ENCODE data around the gene PFAS.
A peak's percentile ranks its signal among the peaks of the same experiment; 100 is the strongest.

Gene PFAS

DNA sequence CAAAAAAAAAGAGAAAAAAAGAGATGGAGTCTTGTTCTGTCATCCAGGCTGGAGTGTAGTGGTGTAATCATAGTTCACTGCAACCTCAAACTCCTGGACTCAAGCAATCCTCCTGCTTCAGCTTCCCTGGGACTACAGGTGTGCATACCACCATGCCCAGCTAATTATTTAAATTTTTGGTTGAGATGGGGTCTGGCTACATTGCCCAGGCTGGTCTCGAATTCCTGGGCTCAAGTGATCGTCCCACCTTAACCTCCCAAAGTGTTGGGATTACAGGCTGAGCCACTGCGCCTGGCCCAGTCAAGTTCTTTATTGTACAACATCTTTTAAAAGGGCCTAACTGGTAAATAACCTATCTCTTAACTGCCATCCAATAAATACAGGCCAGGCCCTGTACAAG is 33.3 kb downstream of the PFAS start:
- Histone ChIP-seq H3K36me3 (replicated peaks) (no peaks in the 10 kb centered on the region), H3K27ac (no peak overlapping the region), H3K27me3 (replicated peaks) (no peaks in the 10 kb centered on the region), H3K4me3 (ENCODE audit: low read depth, low read length) (no peak overlapping the region)
- TF ChIP-seq CTCF (IDR thresholded peaks at IDR 0.05; ENCODE audit: low read depth, low read length, missing control alignments) = no peak
- DNase-seq = no peak
- in situ Hi-C loops (cut with HindIII; ENCODE audit: low pct_ligation_motif_present, low sequenced_read_pairs) = no loop called here

DNA sequence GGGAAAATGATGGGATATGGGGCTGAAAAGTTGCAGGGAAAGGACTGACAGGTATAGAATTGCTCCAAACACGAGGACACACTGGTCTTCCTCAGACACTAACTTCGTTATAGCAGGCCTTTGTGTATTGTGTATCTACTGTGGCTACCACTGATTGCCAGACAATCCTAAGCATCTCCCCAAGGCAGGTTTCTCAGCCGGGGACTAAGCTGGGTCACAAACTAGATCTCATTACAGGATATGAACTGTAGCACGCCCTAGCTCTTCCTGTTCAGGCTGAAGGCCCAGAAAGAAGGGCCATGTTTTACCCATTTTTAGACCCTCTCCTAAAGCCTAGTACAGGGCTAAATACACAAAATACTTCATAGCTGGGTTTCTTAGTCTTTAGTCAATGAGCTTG is 34.3 kb downstream of the PFAS start:
- no peak for TF ChIP-seq CTCF (IDR thresholded peaks at IDR 0.05; ENCODE audit: low read depth, low read length, missing control alignments)
- in situ Hi-C loops (cut with HindIII; ENCODE audit: low pct_ligation_motif_present, low sequenced_read_pairs) = no loop called here
- Histone ChIP-seq H3K36me3 (replicated peaks) (no peaks in the 10 kb centered on the region), H3K4me3 (ENCODE audit: low read depth, low read length) (no peak overlapping the region), H3K27me3 (replicated peaks) (no peaks in the 10 kb centered on the region), H3K27ac (no peak overlapping the region)
- no peak for DNase-seq

DNA sequence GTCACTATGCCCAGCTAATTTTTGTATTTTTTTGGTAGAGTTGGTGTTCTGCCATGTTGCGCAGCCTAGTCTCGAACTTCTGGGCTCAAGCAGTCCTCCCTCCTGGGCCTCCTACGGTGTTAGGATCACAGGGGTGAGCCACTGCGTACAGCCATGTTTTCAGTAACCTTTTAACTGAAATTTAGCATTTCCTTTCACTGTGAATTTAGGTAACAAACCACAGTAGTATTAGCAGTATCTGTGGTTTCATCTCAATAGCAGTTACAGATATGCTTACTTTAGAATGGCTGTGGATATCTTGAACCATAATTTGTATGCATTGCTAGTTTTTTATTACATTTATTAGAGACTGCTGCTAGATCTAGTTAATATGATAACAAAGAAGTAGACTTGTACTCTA is 35.0 kb downstream of the PFAS start:
- in situ Hi-C loops (cut with HindIII; ENCODE audit: low pct_ligation_motif_present, low sequenced_read_pairs) = no loop called here
- H3K27ac ChIP-seq = no peak overlapping the region
- DNase-seq = no peak
- no peaks in the 10 kb centered on the region for H3K36me3 ChIP-seq (replicated peaks)
- no peak overlapping the region for H3K4me3 ChIP-seq (ENCODE audit: low read depth, low read length)
- TF ChIP-seq CTCF (IDR thresholded peaks at IDR 0.05; ENCODE audit: low read depth, low read length, missing control alignments) = no peak
- H3K27me3 ChIP-seq (replicated peaks) = no peaks in the 10 kb centered on the region

GRCh38 chr17:8285270-8286181 is 36.4 kb downstream of the PFAS start:
- TF ChIP-seq CTCF (IDR thresholded peaks at IDR 0.05; ENCODE audit: low read depth, low read length, missing control alignments) = no peak
- DNase-seq = no peak
- in situ Hi-C loops (cut with HindIII; ENCODE audit: low pct_ligation_motif_present, low sequenced_read_pairs) = no loop called here

GRCh38 chr17:8287651-8288335 is 38.7 kb downstream of the PFAS start:
- in situ Hi-C loops (cut with HindIII; ENCODE audit: low pct_ligation_motif_present, low sequenced_read_pairs) = no loop called here
- no peak for TF ChIP-seq CTCF (IDR thresholded peaks at IDR 0.05; ENCODE audit: low read depth, low read length, missing control alignments)
- no peak for DNase-seq
- peak overlapping the region; percentile 85 for H3K4me3 ChIP-seq (ENCODE audit: low read depth, low read length)
- peak overlapping the region; percentile 84 for H3K27ac ChIP-seq
- no peaks in the 10 kb centered on the region for H3K27me3 ChIP-seq (replicated peaks)
- no peaks in the 10 kb centered on the region for H3K36me3 ChIP-seq (replicated peaks)

More at GRCh38 chr17:8285270-8286181, 36.4 kb downstream of the PFAS start:
- Histone ChIP-seq H3K4me3 (ENCODE audit: low read depth, low read length) (no peak overlapping the region), H3K27ac (no peak overlapping the region), H3K27me3 (replicated peaks) (no peaks in the 10 kb centered on the region), H3K36me3 (replicated peaks) (no peaks in the 10 kb centered on the region)
